Upper lobe of left lung (tissue), 4 donors: ENCODE data around the gene TSPAN2.

Experiments used
- EP300 ChIP-seq, 4 donors: sonication (generic); formaldehyde crosslinking; IDR thresholded peaks; one replicate each; pipeline ENCODE4 v1.5.1; 2017; ENCODE audit warnings: antibody characterized with exemption in 4 of 4, control low read depth in 2 of 4
- POLR2A ChIP-seq, 4 donors: fragments of 450-650 bp; IDR thresholded peaks; one replicate each; pipeline ENCODE4 v1.5.1; 2016 to 2017; ENCODE audit warnings: antibody characterized with exemption in 4 of 4, mild to moderate bottlenecking in 2 of 4
- POLR2AphosphoS5 ChIP-seq, 2 donors: sonication (generic); formaldehyde crosslinking; IDR thresholded peaks; one replicate each; pipeline ENCODE4 v1.5.1; 2017; ENCODE audit warnings: antibody characterized with exemption in 2 of 2
- TF ChIP-seq, protein P1 (sequence below), 6 experiments: fragments of 450-650 bp in 4 of 6; fragments of 200-600 bp in 2 of 6; sonication (generic) in 2 of 6; IDR thresholded peaks; one replicate each; pipeline ENCODE4 v1.5.1; 2016 to 2019; ENCODE audit warnings: antibody characterized with exemption in 6 of 6

DNA sequence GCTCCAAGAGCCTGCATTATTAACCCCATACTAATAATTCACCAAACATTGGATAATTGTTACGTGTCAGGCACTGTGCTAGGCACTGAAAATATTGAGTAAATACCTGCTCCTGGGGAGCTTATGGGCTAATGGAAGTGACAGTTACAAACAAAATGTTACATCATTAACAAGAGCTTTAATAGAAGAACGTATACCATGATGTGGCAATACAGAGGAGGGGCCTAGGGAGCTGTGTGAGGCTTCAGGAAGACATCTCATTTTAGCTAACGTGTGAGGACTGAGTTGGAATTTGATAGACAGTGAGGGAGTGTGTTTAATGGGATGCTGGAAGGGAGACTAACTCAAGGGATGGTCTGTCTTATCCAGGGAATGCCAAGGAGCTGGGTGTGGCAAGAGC, 16.5 kb upstream of the TSPAN2 start:
- TF ChIP-seq, protein P1, sequence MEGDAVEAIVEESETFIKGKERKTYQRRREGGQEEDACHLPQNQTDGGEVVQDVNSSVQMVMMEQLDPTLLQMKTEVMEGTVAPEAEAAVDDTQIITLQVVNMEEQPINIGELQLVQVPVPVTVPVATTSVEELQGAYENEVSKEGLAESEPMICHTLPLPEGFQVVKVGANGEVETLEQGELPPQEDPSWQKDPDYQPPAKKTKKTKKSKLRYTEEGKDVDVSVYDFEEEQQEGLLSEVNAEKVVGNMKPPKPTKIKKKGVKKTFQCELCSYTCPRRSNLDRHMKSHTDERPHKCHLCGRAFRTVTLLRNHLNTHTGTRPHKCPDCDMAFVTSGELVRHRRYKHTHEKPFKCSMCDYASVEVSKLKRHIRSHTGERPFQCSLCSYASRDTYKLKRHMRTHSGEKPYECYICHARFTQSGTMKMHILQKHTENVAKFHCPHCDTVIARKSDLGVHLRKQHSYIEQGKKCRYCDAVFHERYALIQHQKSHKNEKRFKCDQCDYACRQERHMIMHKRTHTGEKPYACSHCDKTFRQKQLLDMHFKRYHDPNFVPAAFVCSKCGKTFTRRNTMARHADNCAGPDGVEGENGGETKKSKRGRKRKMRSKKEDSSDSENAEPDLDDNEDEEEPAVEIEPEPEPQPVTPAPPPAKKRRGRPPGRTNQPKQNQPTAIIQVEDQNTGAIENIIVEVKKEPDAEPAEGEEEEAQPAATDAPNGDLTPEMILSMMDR (IDR thresholded peaks at IDR 0.05), result no peak
- TF ChIP-seq POLR2A (IDR thresholded peaks at IDR 0.05) (no peak), POLR2AphosphoS5 (IDR thresholded peaks at IDR 0.05) (no peak), EP300 (IDR thresholded peaks at IDR 0.05) (no peak)
